ENCODE results near the gene AGTRAP. TPM values are rescaled to one million over a fixed set of nuclear protein-coding genes. Genes with fewer than 3 reads are reported as not detected.

AGTRAP gene
- total and polyA plus RNA-seq, 9 of the 15 experiments (the other 6 are each of a cell fraction or from before 2014, with no cell fraction given) = 26.8 to 105 (median 57.5) TPM

DNA sequence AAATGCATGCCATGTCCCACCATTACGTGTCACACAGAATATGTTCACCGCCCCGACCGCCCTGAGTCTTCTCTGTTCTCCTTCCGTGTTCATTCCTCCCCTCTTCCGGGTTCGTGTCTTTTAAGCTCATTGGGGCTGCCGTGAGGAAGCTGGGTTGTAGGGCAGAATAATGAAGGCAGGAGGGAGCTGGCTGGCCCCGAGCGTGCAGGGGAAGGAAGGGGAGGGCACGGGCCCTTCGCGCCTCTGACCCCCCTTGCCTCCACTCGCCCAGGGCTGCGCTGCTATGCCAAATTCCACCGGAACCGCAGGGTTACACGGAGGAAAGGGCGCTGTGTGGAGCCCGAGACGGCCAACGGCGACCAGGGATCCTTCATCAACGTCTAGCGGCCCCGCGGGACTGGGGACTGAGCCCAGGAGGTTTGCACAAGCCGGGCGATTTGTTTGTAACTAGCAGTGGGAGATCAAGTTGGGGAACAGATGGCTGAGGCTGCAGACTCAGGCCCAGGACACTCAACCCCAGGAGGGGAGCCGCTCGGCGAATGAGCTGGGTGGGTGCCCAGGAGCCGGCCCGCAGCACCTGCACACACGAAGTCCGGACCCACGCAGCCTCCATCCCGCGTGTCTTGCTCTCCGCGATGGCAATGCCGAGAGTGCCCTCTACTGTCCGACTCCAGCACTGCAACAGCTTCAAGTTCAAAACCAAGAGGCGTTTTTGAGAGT lies 16.5 kb upstream of the AGTRAP start (continued):
- TF ChIP-seq, protein P1, sequence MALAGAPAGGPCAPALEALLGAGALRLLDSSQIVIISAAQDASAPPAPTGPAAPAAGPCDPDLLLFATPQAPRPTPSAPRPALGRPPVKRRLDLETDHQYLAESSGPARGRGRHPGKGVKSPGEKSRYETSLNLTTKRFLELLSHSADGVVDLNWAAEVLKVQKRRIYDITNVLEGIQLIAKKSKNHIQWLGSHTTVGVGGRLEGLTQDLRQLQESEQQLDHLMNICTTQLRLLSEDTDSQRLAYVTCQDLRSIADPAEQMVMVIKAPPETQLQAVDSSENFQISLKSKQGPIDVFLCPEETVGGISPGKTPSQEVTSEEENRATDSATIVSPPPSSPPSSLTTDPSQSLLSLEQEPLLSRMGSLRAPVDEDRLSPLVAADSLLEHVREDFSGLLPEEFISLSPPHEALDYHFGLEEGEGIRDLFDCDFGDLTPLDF (CRISPR knock-in tag; IDR thresholded peaks at IDR 0.05) = 0 out of 2 replicates have a peak, but pooled peaks have one; percentile 39
- TF ChIP-seq BCOR (IDR thresholded peaks at IDR 0.05) (no peak), ZFX (CRISPR knock-in tag; IDR thresholded peaks at IDR 0.05) (peak; percentile 25; the same call in 1 of the 2 replicates), ADNP (tag; IDR thresholded peaks at IDR 0.05) (no peak), PCBP1 (IDR thresholded peaks at IDR 0.05; ENCODE audit: low read depth, low read length, poor library complexity, severe bottlenecking) (peak; percentile 43), SRSF7 (optimal IDR thresholded peaks at IDR 0.05; ENCODE audit: low read depth, low read length) (no peak), HNRNPH1 (optimal IDR thresholded peaks at IDR 0.05; ENCODE audit: low read depth, low read length) (no peak), ZNF507 (tag; conservative IDR thresholded peaks at IDR 0.05) (no peak), TARDBP (IDR thresholded peaks at IDR 0.05) (peak; percentile 64; the same call in 1 of the 2 replicates), MYNN (IDR thresholded peaks at IDR 0.05) (0 out of 2 replicates have a peak, but pooled peaks have one; percentile 24), MYNN (CRISPR knock-in tag; IDR thresholded peaks at IDR 0.05) (no peak), MCM7 (IDR thresholded peaks at IDR 0.05) (no peak), ZNF408 (CRISPR knock-in tag; IDR thresholded peaks at IDR 0.05; ENCODE audit: low read depth) (no peak), SIRT6 (IDR thresholded peaks at IDR 0.05; ENCODE audit: low read depth, low read length) (no peak), HNRNPK (IDR thresholded peaks at IDR 0.05; ENCODE audit: low read depth, low read length, poor library complexity, severe bottlenecking) (no peak), MED1 (CRISPR knock-in tag; IDR thresholded peaks at IDR 0.05; ENCODE audit: borderline replicate concordance) (no peak)
- TF ChIP-seq, protein P2, sequence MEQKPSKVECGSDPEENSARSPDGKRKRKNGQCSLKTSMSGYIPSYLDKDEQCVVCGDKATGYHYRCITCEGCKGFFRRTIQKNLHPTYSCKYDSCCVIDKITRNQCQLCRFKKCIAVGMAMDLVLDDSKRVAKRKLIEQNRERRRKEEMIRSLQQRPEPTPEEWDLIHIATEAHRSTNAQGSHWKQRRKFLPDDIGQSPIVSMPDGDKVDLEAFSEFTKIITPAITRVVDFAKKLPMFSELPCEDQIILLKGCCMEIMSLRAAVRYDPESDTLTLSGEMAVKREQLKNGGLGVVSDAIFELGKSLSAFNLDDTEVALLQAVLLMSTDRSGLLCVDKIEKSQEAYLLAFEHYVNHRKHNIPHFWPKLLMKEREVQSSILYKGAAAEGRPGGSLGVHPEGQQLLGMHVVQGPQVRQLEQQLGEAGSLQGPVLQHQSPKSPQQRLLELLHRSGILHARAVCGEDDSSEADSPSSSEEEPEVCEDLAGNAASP (IDR thresholded peaks at IDR 0.05) = no peak
- TF ChIP-seq, protein P3, sequence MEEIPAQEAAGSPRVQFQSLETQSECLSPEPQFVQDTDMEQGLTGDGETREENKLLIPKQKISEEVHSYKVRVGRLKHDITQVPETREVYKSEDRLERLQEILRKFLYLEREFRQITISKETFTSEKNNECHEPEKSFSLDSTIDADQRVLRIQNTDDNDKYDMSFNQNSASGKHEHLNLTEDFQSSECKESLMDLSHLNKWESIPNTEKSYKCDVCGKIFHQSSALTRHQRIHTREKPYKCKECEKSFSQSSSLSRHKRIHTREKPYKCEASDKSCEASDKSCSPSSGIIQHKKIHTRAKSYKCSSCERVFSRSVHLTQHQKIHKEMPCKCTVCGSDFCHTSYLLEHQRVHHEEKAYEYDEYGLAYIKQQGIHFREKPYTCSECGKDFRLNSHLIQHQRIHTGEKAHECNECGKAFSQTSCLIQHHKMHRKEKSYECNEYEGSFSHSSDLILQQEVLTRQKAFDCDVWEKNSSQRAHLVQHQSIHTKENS (CRISPR knock-in tag; IDR thresholded peaks at IDR 0.05) = no peak
- TF ChIP-seq, protein P4, sequence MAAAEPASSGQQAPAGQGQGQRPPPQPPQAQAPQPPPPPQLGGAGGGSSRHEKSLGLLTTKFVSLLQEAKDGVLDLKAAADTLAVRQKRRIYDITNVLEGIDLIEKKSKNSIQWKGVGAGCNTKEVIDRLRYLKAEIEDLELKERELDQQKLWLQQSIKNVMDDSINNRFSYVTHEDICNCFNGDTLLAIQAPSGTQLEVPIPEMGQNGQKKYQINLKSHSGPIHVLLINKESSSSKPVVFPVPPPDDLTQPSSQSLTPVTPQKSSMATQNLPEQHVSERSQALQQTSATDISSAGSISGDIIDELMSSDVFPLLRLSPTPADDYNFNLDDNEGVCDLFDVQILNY (CRISPR knock-in tag; IDR thresholded peaks at IDR 0.05) = peak; percentile 33; the same call in 1 of the 2 replicates
- TF ChIP-seq, protein P5, sequence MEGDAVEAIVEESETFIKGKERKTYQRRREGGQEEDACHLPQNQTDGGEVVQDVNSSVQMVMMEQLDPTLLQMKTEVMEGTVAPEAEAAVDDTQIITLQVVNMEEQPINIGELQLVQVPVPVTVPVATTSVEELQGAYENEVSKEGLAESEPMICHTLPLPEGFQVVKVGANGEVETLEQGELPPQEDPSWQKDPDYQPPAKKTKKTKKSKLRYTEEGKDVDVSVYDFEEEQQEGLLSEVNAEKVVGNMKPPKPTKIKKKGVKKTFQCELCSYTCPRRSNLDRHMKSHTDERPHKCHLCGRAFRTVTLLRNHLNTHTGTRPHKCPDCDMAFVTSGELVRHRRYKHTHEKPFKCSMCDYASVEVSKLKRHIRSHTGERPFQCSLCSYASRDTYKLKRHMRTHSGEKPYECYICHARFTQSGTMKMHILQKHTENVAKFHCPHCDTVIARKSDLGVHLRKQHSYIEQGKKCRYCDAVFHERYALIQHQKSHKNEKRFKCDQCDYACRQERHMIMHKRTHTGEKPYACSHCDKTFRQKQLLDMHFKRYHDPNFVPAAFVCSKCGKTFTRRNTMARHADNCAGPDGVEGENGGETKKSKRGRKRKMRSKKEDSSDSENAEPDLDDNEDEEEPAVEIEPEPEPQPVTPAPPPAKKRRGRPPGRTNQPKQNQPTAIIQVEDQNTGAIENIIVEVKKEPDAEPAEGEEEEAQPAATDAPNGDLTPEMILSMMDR (IDR thresholded peaks at IDR 0.05 in 2 of 3, conservative IDR thresholded peaks at IDR 0.05 in 1 of 3; ENCODE audit: insufficient read depth in 2 of 3, low read depth in 1 of 3, low read length in 3 of 3) = peak; percentile 94 to 99 (median 98)
- TF ChIP-seq, protein P6, sequence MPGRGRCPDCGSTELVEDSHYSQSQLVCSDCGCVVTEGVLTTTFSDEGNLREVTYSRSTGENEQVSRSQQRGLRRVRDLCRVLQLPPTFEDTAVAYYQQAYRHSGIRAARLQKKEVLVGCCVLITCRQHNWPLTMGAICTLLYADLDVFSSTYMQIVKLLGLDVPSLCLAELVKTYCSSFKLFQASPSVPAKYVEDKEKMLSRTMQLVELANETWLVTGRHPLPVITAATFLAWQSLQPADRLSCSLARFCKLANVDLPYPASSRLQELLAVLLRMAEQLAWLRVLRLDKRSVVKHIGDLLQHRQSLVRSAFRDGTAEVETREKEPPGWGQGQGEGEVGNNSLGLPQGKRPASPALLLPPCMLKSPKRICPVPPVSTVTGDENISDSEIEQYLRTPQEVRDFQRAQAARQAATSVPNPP (IDR thresholded peaks at IDR 0.05; ENCODE audit: borderline replicate concordance, insufficient read depth, insufficient read length) = no peak
